Endometrial microvascular endothelial cells (primary cell): Measurements from ENCODE around the gene CALR3. TPM values are rescaled to one million over a fixed set of nuclear protein-coding genes. Genes with fewer than 3 reads are reported as not detected.

Experiments used
- in situ Hi-C: cut with HindIII; loops from 2 replicates; pipeline ENCODE4 v1.10.0; 2017; ENCODE audit warnings: low sequenced_read_pairs, low pct_unique_long_range_greater_than_20kb; ENCODE audit errors: inconsistent ontology term
- total RNA-seq: library from RNA; depleted of rRNA; stranded (reverse); fragments of >200 nt; gene quantifications from one replicate; pipeline ENCODE4 v1.2.3, GENCODE V29; 2015; ENCODE audit errors: inconsistent ontology term

CALR3 gene
- total RNA-seq, 1 donor from 2014 or later = not detected

DNA sequence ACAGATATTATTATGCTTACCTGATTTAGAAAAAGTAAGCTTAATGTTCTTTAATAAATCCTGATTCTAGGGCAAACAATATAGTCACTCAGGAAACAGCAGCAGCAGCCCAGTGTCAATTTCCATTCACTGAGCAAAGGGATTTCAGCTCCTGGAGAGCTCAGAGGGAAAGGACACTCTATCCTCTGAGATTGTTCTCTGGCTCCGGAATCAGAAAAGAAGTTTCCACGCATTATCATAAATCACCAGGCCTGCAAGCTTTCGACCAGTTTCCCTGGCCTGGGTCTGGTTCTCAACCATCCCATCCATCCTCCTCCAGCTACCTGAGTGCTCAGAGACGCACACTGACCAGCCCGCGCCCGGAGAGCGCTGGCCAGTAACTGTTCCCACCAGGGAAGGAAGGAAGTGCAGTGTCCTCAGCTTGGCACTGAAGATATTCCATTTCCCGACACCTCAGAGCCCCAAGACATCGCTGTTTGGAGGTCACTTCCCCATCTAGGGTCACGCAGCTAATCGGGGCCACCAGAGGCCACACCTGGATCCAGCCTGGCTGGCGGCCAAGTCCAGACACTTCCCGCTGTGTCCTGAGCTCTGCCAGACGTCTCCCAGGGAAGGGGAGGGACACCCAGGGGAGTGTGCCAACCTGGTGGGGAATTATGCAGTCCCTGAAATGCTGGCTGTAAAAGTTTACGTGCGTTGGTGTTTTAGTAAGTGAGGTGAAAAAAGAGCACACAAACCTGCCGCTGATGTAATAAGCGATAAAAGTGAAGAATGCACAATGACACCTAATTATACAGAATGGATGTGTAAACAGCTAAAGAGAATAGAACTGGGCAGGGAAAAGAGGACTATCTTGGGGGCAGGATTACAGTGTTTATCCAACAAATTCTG, 53.3 kb downstream of the CALR3 start:
- in situ Hi-C loops = no loop called here

DNA sequence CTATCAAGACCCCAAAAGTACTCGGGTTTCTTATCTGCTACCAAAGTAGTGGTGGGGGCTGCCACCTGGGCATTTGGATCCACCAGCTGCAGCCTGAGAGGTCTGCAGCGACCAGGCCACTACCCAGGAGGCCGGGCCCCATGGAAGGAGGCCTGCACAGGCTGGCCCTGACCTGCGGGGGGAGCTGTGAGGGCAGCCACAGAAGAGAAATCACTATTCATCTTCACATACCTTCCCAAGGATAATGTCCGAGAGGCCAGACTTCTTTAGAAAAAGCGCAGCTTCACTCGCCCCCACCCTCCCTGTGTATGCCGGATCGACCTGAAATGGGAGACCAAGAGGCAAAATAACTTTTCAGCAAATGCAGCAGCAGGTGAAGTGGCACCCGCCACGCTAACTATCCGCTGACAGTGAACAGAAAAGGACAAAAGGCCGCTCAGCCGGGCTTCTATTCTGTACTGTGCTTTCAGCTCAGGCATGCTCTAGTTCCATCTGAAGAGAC, 54.3 kb downstream of the CALR3 start:
- in situ Hi-C loops = no loop called here

DNA sequence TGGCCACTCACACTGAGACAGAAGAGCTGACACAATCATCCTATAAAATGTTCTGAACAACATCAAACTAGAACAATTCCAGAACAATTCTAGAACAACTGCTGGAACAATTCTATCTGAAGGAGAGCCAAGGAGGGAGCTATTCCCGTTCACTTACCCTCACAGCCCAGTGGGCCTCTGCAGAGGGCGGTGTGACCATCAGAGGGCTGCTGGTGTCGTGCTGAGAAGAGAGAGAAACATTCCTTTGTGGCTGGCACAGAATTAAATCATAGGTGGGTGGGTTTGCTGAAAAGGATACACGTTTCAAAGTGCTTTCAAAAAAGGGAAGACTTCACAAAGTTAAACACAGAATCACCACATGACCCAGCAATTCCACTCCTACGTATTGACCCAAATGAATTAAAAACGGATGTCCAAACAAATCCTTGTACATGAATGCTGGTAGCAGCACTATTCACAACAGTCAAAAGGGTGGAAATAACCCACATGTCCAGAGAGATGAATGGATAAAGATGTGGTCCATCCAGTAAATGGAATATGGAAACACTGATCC, 59.1 kb downstream of the CALR3 start:
- in situ Hi-C loops = no loop called here

DNA sequence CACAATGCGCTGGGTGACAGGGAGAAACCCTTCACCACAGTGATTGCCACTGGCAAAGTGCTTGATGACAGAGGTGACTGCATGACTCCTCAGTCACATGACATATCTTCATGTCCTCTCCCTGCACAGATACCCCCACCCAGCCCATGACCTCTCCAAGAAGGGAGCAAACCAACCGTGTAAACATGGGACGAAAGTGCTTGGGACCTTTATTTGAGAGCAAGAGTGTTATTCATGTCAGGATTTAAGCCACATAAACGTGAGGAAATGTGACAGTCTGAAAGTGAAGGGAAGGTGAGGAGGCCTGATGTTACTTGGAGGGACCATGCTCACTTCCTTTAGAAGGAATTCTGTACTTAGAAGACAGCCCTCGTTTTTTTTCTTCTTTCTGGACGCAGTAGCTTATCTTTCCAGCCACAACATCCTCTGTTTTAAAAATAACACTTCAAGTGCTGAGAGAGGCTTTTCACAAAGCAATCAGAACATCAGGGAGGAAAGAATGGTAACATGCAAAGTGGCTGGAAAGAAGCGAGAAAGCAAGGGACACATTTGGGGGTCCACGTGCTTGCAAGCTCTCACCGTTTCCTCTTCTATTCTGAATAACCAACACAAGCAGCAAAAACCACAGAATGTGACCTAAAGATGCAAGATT, 59.8 kb downstream of the CALR3 start:
- in situ Hi-C loops = no loop called here

DNA sequence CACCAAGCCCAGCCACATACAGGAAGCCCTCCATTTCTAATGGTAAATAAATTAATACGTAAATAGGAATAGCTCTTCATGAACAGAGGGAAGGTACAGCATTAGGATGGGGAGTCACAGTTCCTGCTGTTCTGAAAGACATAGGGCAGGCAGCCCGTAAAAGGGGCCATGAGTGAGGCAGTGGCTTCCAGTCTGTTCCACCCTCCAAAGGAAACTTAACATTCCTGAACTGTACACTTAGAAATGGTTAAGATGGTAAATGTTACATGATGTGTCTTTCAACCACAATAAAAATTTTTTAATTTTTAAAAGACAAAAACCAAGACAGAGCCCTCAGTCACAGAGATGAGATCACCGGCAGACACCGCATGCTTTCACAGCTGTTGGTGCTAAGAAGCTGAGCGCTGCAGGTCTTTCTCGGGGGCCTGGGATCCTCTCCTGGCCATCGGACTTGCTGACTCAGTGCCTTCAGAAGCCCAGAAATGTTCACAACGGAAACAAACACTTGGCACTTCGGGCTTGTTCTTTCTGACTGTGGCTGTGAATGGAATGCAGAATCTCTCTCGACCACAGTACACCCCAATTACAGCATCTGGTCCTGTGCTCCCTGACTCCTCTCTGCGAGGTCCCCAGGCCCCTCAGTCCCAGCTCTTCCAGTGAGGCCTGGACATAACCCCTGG, 60.6 kb downstream of the CALR3 start:
- in situ Hi-C loops = no loop called here

DNA sequence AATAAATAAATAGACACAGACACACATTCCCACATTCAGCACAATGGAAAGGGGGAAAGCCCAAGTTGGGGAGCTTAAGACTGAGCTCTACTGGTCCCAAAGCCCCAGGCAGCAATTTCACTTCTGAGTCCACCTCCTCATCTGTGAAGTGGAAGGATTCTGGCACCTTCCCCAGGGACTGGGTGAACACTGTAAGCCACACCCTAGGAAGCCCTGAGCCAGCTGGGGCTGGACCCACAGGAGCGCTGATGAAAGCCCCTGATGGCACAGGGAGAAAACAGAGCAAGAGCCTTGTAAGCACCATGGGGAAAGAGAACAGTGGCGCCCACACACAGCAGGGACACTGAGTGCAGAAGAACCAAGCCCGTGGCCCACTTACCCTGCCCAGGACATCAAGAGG, 62.0 kb downstream of the CALR3 start:
- in situ Hi-C loops = no loop called here

DNA sequence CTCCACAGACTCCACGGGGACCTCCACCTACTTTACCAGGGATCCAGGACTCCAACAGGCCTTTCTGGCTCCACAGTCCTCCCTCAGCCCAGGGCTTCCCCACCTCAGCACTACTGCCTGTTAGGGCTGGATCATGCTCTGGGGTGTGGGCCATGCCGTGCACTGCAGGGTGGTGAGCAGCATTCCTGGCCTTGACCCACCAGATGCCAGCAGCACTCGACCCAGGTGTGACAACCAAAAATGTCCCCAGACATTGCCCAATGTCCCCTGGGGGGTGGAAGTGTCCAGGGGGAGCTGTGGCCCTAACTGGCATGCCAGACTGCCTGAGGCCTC, 66.2 kb downstream of the CALR3 start:
- in situ Hi-C loops = no loop called here

DNA sequence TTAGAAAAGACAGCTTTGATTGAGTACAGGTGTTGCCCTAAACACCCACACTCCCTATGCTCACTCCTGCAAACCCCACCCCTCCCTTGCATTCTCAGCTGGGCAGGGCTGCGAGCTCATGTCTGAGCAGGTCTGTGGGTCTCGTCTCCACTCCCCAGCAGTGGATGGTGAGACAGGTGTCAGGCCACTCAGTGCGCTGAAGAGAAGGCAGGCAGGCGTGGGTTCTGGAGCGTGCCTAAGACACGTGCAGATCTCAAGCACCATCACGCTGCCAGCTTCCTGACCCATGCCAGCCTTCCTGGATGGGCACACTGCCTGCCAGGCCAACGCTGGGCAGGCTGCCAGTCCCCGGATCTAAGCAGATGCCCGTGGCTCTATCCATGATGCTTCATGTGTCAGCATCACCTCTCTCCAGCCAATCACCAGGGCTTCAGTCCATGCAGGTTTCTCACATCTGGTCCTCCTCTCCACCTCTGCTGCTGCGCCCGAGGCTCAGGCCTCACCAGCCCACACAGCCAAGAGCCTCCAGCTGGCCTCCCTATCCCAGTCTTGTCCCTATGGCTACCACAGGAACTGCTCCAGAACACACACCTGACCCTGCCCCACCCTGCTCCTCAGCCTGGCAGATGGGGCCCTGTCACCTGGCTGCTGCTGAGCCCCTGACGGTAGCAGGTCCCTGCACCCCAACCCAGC, 66.8 kb downstream of the CALR3 start:
- in situ Hi-C loops = no loop called here

Other genes starting within 250 kb of the CALR3 start
- gene KLF2, start 171.3 kb downstream of the CALR3 start, total RNA-seq = 8.5 TPM
- gene EPS15L1, start 24.2 kb downstream of the CALR3 start, total RNA-seq = 8.7 TPM
- gene C19orf44, start 227 bp upstream of the CALR3 start, total RNA-seq = 2.4 TPM
- 10.6 TPM for gene CHERP, start 46.3 kb upstream of the CALR3 start, total RNA-seq
- 31.7 TPM for gene SLC35E1, start 76.2 kb upstream of the CALR3 start, total RNA-seq
- gene MED26, start 132.0 kb upstream of the CALR3 start, total RNA-seq = 8.5 TPM
- 114 TPM for gene SMIM7, start 164.0 kb upstream of the CALR3 start, total RNA-seq
- gene TMEM38A, start 165.0 kb upstream of the CALR3 start, total RNA-seq = not detected
- not detected for gene NWD1, start 223.7 kb upstream of the CALR3 start, total RNA-seq